Activated CD8-positive, alpha-beta memory T cell treated with anti-CD3 and anti-CD28 coated beads, Interleukin-2, amount 10 ng/mL, durations not matched to agents 7 days and 5 days (primary cell): Measurements from ENCODE around the gene BPHL. TPM values are rescaled to one million over a fixed set of nuclear protein-coding genes. Genes with fewer than 3 reads are reported as not detected.
"Not testable (repeated sequence)": the region's sequence is repeated elsewhere in the genome, so short reads cannot be mapped to it uniquely, and the experiment has no call there.

Experiments used
- ATAC-seq: fragments of 150-1000 bp; cut with Tn5 transposase; one replicate; pipeline ENCODE4 v1.10.0; 2021; ENCODE audit warnings: moderate library complexity
- CTCF ChIA-PET: fragments of 350-600 bp; sonication (Branson Sonifier 250); formaldehyde crosslinking; loops from one replicate; lab custom pipeline; 2021; ENCODE audit warnings: antibody characterized with exemption; lab: Charles Lee
- DNase-seq: peaks from one replicate; pipeline ENCODE4 v3.0.0-alpha.2; 2020
- H3K27ac Mint-ChIP-seq: one replicate; pipeline ENCODE4 v1.8.0; 2021; ENCODE audit warnings: mild to moderate bottlenecking, mixed read lengths
- H3K27me3 Mint-ChIP-seq: one replicate; pipeline ENCODE4 v1.8.0; 2021; ENCODE audit warnings: mixed read lengths
- H3K36me3 Mint-ChIP-seq: one replicate; pipeline ENCODE4 v1.8.0; 2021; ENCODE audit warnings: mild to moderate bottlenecking, mixed read lengths
- H3K4me1 Mint-ChIP-seq: one replicate; pipeline ENCODE4 v1.8.0; 2021; ENCODE audit warnings: mixed read lengths
- H3K4me3 Mint-ChIP-seq: one replicate; pipeline ENCODE4 v1.8.0; 2021; ENCODE audit warnings: mild to moderate bottlenecking, moderate library complexity, mixed read lengths
- H3K9me3 Mint-ChIP-seq: one replicate; pipeline ENCODE4 v1.8.0; 2022; ENCODE audit warnings: low read depth, mixed read lengths
- total RNA-seq, 2 experiments: library from RNA; stranded (reverse); gene quantifications; one replicate each; pipeline ENCODE4 v1.2.3, GENCODE V29; 2021

The BPHL gene
- total RNA-seq, 2 experiments from 2014 or later = 5.3 to 9.2 TPM

- Mint-ChIP-seq H3K4me3 (no peak overlapping the region), H3K27me3 (no peaks in the 10 kb centered on the region), H3K36me3 (peaks cover 4% of the 10 kb centered on the region), H3K9me3 (no peaks in the 10 kb centered on the region), H3K4me1 (peaks cover 8% of the 10 kb centered on the region), H3K27ac (peak overlapping the region; percentile 39)
- ATAC-seq (no peak), DNase-seq (no peak)
- CTCF ChIA-PET = no interaction called here
These were observed 26.1 kb downstream of the BPHL start for GRCh38 chr6:3144571-3144970.

GRCh38 chr6:3147914-3148757 lies 29.6 kb downstream of the BPHL start:
- CTCF ChIA-PET = interaction anchor here (2.1 kb wide), 1 partner anchor 103 kb away, joined by 7 read pairs; no protein-coding TSS in a partner anchor
- DNase-seq (no peak), ATAC-seq (no peak)
- Mint-ChIP-seq H3K27me3 (no peaks in the 10 kb centered on the region), H3K4me1 (peaks cover 8% of the 10 kb centered on the region), H3K4me3 (no peak overlapping the region), H3K36me3 (peaks cover 4% of the 10 kb centered on the region), H3K9me3 (no peaks in the 10 kb centered on the region), H3K27ac (no peak overlapping the region)

GRCh38 chr6:3151691-3152090 lies 33.2 kb downstream of the BPHL start:
- Mint-ChIP-seq H3K27ac (no peak overlapping the region), H3K4me3 (no peak overlapping the region), H3K36me3 (peaks cover 3% of the 10 kb centered on the region), H3K4me1 (peaks cover 2% of the 10 kb centered on the region), H3K9me3 (no peaks in the 10 kb centered on the region), H3K27me3 (peaks cover 19% of the 10 kb centered on the region)
- DNase-seq (no peak), ATAC-seq (no peak)
- CTCF ChIA-PET = interaction anchor here (1.2 to 1.4 kb wide), 2 partner anchors 100 kb away, joined by 3 to 5 read pairs; no protein-coding TSS in a partner anchor

- H3K36me3 Mint-ChIP-seq = no peaks in the 10 kb centered on the region
- H3K9me3 Mint-ChIP-seq = no peaks in the 10 kb centered on the region
- CTCF ChIA-PET = interaction anchor here (1.0 to 1.4 kb wide), 3 partner anchors 9 to 99 kb away, joined by 4 to 5 read pairs (median 4); no protein-coding TSS in a partner anchor
- peaks cover 6% of the 10 kb centered on the region for H3K4me1 Mint-ChIP-seq
- peaks cover 22% of the 10 kb centered on the region for H3K27me3 Mint-ChIP-seq
- no peak overlapping the region for H3K27ac Mint-ChIP-seq
- H3K4me3 Mint-ChIP-seq = no peak overlapping the region
- DNase-seq (no peak), ATAC-seq (no peak)
These were observed 34.2 kb downstream of the BPHL start for GRCh38 chr6:3152689-3153088.

GRCh38 chr6:3155416-3155815 lies 36.9 kb downstream of the BPHL start:
- ATAC-seq, H3K27ac Mint-ChIP-seq, CTCF ChIA-PET, H3K4me3 Mint-ChIP-seq, H3K9me3 Mint-ChIP-seq, H3K36me3 Mint-ChIP-seq, DNase-seq: not testable (repeated sequence)
- H3K4me1 Mint-ChIP-seq = peaks cover 14% of the 10 kb centered on the region
- H3K27me3 Mint-ChIP-seq = peaks cover 41% of the 10 kb centered on the region

GRCh38 chr6:3156184-3157130 lies 37.9 kb downstream of the BPHL start:
- not testable (repeated sequence) for H3K36me3 Mint-ChIP-seq, DNase-seq, H3K9me3 Mint-ChIP-seq
- CTCF ChIA-PET = interaction anchor here (0.6 to 1.4 kb wide), 9 partner anchors 20 to 103 kb away, joined by 3 to 7 read pairs (median 4); partner anchors contain the start of gene BPHL
- peak; percentile 2 for ATAC-seq
- Mint-ChIP-seq H3K27me3 (peaks cover 47% of the 10 kb centered on the region), H3K4me1 (peaks cover 14% of the 10 kb centered on the region), H3K27ac (peak overlapping the region; percentile 55), H3K4me3 (peak overlapping the region; percentile 70)

GRCh38 chr6:3157131-3157933 lies 38.8 kb downstream of the BPHL start, which contains the start of gene TUBB2A:
TSS of gene TUBB2A (minus strand) at chr6:3157544. CDS start at chr6:3157463, 81 bp downstream.
- CTCF ChIA-PET = interaction anchor here (0.6 to 1.4 kb wide), 9 partner anchors 19 to 102 kb away, joined by 3 to 7 read pairs (median 4); partner anchors contain the start of gene BPHL
- Mint-ChIP-seq H3K4me1 (peaks cover 17% of the 10 kb centered on the region), H3K27ac (peak within 1 kb of the TSS; percentile 55), H3K9me3 (no peaks in the 10 kb centered on the region), H3K36me3 (peaks cover 2% of the 10 kb centered on the region), H3K4me3 (peak within 1 kb of the TSS; percentile 70), H3K27me3 (peaks cover 53% of the 10 kb centered on the region)
- DNase-seq (peak; percentile 81), ATAC-seq (peak; percentile 84)

GRCh38 chr6:3159805-3160781 lies 41.6 kb downstream of the BPHL start:
- CTCF ChIA-PET = interaction anchor here (1.1 kb wide), 1 partner anchor 170 kb away, joined by 3 read pairs; no protein-coding TSS in a partner anchor

GRCh38 chr6:3162067-3162497 lies 43.6 kb downstream of the BPHL start:
- peaks cover 33% of the 10 kb centered on the region for H3K27me3 Mint-ChIP-seq

More at GRCh38 chr6:3159805-3160781, 41.6 kb downstream of the BPHL start:
- H3K36me3 Mint-ChIP-seq = peaks cover 2% of the 10 kb centered on the region
- ATAC-seq (no peak), DNase-seq (peak; percentile 50)
- H3K4me1 Mint-ChIP-seq = peaks cover 25% of the 10 kb centered on the region
- peaks cover 49% of the 10 kb centered on the region for H3K27me3 Mint-ChIP-seq
- H3K4me3 Mint-ChIP-seq = no peak overlapping the region
- H3K27ac Mint-ChIP-seq = no peak overlapping the region
- H3K9me3 Mint-ChIP-seq = no peaks in the 10 kb centered on the region

GRCh38 chr6:3162565-3163247 lies 44.2 kb downstream of the BPHL start:
- H3K4me1 Mint-ChIP-seq = peaks cover 20% of the 10 kb centered on the region
- CTCF ChIA-PET = interaction anchor here (1.0 to 1.9 kb wide), 6 partner anchors 13 to 173 kb away, joined by 3 to 12 read pairs (median 4); partner anchors contain the start of gene NQO2
- peak; percentile 82 for ATAC-seq
- H3K27ac Mint-ChIP-seq = peak overlapping the region; percentile 51
- no peaks in the 10 kb centered on the region for H3K9me3 Mint-ChIP-seq
- H3K27me3 Mint-ChIP-seq = peaks cover 35% of the 10 kb centered on the region
- peaks cover 2% of the 10 kb centered on the region for H3K36me3 Mint-ChIP-seq
- peak; percentile 70 for DNase-seq
- H3K4me3 Mint-ChIP-seq = peak overlapping the region; percentile 75

More at GRCh38 chr6:3162067-3162497, 43.6 kb downstream of the BPHL start:
- H3K4me3 Mint-ChIP-seq = no peak overlapping the region
- no peaks in the 10 kb centered on the region for H3K9me3 Mint-ChIP-seq
- CTCF ChIA-PET = interaction anchor here (1.0 to 1.9 kb wide), 4 partner anchors 9 to 163 kb away, joined by 3 to 12 read pairs (median 4); partner anchors contain the start of gene NQO2
- peaks cover 2% of the 10 kb centered on the region for H3K36me3 Mint-ChIP-seq
- no peak for ATAC-seq
- peaks cover 20% of the 10 kb centered on the region for H3K4me1 Mint-ChIP-seq
- DNase-seq = no peak
- no peak overlapping the region for H3K27ac Mint-ChIP-seq

- Mint-ChIP-seq H3K27me3 (peaks cover 32% of the 10 kb centered on the region), H3K9me3 (no peaks in the 10 kb centered on the region), H3K36me3 (peaks cover 2% of the 10 kb centered on the region), H3K4me1 (peaks cover 18% of the 10 kb centered on the region), H3K27ac (peak overlapping the region; percentile 51), H3K4me3 (peak overlapping the region; percentile 75)
- DNase-seq (no peak), ATAC-seq (peak; percentile 12)
- CTCF ChIA-PET = interaction anchor here (1.0 to 1.9 kb wide), 5 partner anchors 13 to 173 kb away, joined by 3 to 12 read pairs (median 4); no protein-coding TSS in a partner anchor
These were observed 44.7 kb downstream of the BPHL start for GRCh38 chr6:3163248-3163594.
